ENCODE measurements around the gene SMURF2. TPM values are rescaled to one million over a fixed set of nuclear protein-coding genes. Genes with fewer than 3 reads are reported as not detected.
"Not testable (repeated sequence)": the region's sequence is repeated elsewhere in the genome, so short reads cannot be mapped to it uniquely, and the experiment has no call there.

Gene SMURF2
- total and polyA plus RNA-seq, 2 of the 4 experiments (the other 2 are of a cell fraction): 131 to 774 TPM

DNA sequence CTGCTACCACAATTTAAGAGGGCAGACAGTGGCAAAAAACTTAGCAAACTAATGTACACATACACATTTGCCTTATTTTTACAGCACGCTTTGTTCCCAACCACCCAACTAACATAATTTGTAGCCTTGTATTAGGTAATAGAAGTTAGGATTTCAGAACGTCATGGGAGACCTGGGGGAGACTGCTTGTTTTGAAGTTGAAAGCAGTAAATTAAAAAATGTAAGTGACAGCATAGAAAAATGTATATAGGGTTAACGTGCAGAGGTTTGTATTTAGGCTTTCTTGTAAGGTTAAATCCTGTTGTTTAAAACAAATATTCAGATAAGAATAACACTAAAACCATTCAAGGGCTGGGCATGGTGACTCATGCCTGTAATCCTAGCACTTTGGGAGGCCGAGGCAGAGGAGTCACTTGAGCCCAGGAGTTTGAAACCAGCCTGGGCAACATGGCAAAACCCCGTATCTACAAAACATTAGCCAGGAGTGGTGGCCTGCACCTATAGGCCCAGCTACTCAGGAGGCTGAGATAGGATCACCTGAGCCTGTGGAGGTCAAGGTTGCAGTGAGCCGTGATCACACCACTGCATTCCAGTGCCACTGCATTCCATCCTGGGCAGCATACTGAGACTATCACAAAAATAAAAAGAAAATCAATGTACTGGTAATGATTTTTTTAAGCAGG is 2.3 kb upstream of the SMURF2 start:
- Histone ChIP-seq H2BK15ac (ENCODE audit: low read depth, low read length) (peak overlapping the region; percentile 99; the same call in 2 of the 3 replicates), H3K56ac (ENCODE audit: extremely low read depth, insufficient read depth, low read length) (peak overlapping the region; percentile 76; the same call in 1 of the 2 replicates), H2BK5ac (ENCODE audit: low read depth, low read length, poor library complexity, severe bottlenecking) (peak overlapping the region; percentile 99), H4K8ac (ENCODE audit: low read depth in 2 of 2, low read length in 2 of 2) (peak overlapping the region; percentile 51 to 73), H3K4ac (ENCODE audit: low read depth, low read length) (peak overlapping the region; percentile 96), H2AFZ (replicated peaks; ENCODE audit: low read length, poor library complexity) (peak overlapping the region; percentile 63), H3K79me1 (ENCODE audit: low read depth in 1 of 2, low read length in 2 of 2) (peaks cover 7 to 28% of the 10 kb centered on the region in 2 experiments; a peak in 3 of 4 replicates), H3K27ac (ENCODE audit: insufficient read depth, low read length) (peak overlapping the region; percentile 99), H3K4me1 (ENCODE audit: control insufficient read depth, insufficient read depth, low read length) (peaks cover 10% of the 10 kb centered on the region), H4K91ac (ENCODE audit: insufficient read depth, low read depth, low read length) (peak overlapping the region; percentile 97), H2AK5ac (ENCODE audit: low read depth, low read length) (peak overlapping the region; percentile 99), H3K4me2 (ENCODE audit: low read depth, low read length) (peak overlapping the region; percentile 79), H2AK9ac (replicated peaks; ENCODE audit: low read depth, low read length, poor library complexity) (peak overlapping the region; percentile 23), H3K14ac (replicated peaks; ENCODE audit: low read depth, low read length) (peak overlapping the region; percentile 81; the same call in 1 of the 2 replicates), H4K5ac (ENCODE audit: low read depth, low read length) (peak overlapping the region; percentile 92), H2BK20ac (ENCODE audit: low read depth, low read length) (peak overlapping the region; percentile 93), H2BK120ac (ENCODE audit: low read depth, low read length) (peak overlapping the region; percentile 97), H4K20me1 (ENCODE audit: insufficient read depth, low read length) (peaks cover 16% of the 10 kb centered on the region), H3K18ac (ENCODE audit: low read depth, low read length) (peak overlapping the region; percentile 96), H3K23ac (ENCODE audit: low read depth, low read length) (peak overlapping the region; percentile 90)
- H3K9me3 ChIP-seq (ENCODE audit: control insufficient read depth, insufficient read depth, low read length); BruUV-seq (replicated peaks); H3K36me3 ChIP-seq (ENCODE audit: control insufficient read depth, insufficient read depth, low read length); H3K9me1 ChIP-seq (ENCODE audit: insufficient read depth, low read length); H3K27me3 ChIP-seq (ENCODE audit: control insufficient read depth, insufficient read depth, low read length); H3K9ac ChIP-seq (ENCODE audit: low read depth, low read length); H3K4me3 ChIP-seq (ENCODE audit: insufficient read depth, low read depth, low read length); POLR2A ChIA-PET (ENCODE audit: unreplicated experiment); dilution Hi-C loops (cut with HindIII; ENCODE audit: low sequenced_read_pairs, unreplicated experiment): not testable (repeated sequence)
- DNase-seq: peak; percentile 57
- intact Hi-C loops (cut with micrococcal nuclease) (loop anchor here (5.0 kb wide), 1 partner anchor 43 kb away; no protein-coding TSS in a partner anchor), in situ Hi-C loops (cut with MboI; ENCODE audit: low sequenced_read_pairs) (loop anchor here (5.0 kb wide), 1 partner anchor 68 kb away; no protein-coding TSS in a partner anchor)
- ATAC-seq (ENCODE audit: low read depth): peak; percentile 3
- peak; percentile 58 for TF ChIP-seq FOS (IDR thresholded peaks at IDR 0.05; ENCODE audit: low read depth, low read length)
- CTCF ChIA-PET: interaction anchor here (0.6 kb wide), 1 partner anchor 69 kb away, joined by 3 read pairs; no protein-coding TSS in a partner anchor
- 0% methylated on average over 2 of the region's 6 CpGs; no CpG with 5 or more reads in 1 of the 2 experiments for WGBS, 2 experiments (ENCODE audit: extremely low coverage in 2 of 2, insufficient read length in 1 of 2)

DNA sequence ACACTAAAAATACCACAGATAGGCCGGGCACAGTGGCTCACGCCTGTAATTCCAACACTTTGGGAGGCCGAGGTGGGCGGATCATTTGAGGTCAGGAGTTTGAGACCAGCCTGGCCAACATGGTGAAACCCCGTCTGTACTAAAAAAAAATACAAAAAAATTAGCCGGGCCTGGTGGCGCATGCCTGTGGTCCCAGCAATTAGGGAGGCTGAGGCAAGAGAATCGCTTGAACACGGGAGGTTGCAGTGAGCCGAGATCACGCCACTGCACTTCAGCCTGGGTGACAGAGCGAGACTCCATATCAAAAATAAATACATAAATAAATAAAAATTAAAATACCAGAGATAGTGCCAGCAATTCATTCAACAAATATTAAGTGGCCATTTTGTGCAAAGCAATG is 1.7 kb upstream of the SMURF2 start:
- H2AK9ac ChIP-seq (replicated peaks; ENCODE audit: low read depth, low read length, poor library complexity); H3K27me3 ChIP-seq (ENCODE audit: control insufficient read depth, insufficient read depth, low read length); BruUV-seq (replicated peaks); H3K4me2 ChIP-seq (ENCODE audit: low read depth, low read length); POLR2A ChIA-PET (ENCODE audit: unreplicated experiment); H3K9me1 ChIP-seq (ENCODE audit: insufficient read depth, low read length); dilution Hi-C loops (cut with HindIII; ENCODE audit: low sequenced_read_pairs, unreplicated experiment); H3K23ac ChIP-seq (ENCODE audit: low read depth, low read length); CTCF ChIA-PET; H3K14ac ChIP-seq (replicated peaks; ENCODE audit: low read depth, low read length); ATAC-seq (ENCODE audit: low read depth); H2AFZ ChIP-seq (replicated peaks; ENCODE audit: low read length, poor library complexity); DNase-seq; H4K91ac ChIP-seq (ENCODE audit: insufficient read depth, low read depth, low read length); H4K5ac ChIP-seq (ENCODE audit: low read depth, low read length); H2BK20ac ChIP-seq (ENCODE audit: low read depth, low read length); H3K36me3 ChIP-seq (ENCODE audit: control insufficient read depth, insufficient read depth, low read length); H3K9ac ChIP-seq (ENCODE audit: low read depth, low read length); H2BK15ac ChIP-seq (ENCODE audit: low read depth, low read length); H3K56ac ChIP-seq (ENCODE audit: extremely low read depth, insufficient read depth, low read length); H3K4me3 ChIP-seq (ENCODE audit: insufficient read depth, low read depth, low read length); H3K9me3 ChIP-seq (ENCODE audit: control insufficient read depth, insufficient read depth, low read length): not testable (repeated sequence)
- in situ Hi-C loops (cut with MboI; ENCODE audit: low sequenced_read_pairs) (loop anchor here (5.0 kb wide), 1 partner anchor 68 kb away; no protein-coding TSS in a partner anchor), intact Hi-C loops (cut with micrococcal nuclease) (loop anchor here (2.0 to 5.0 kb wide), 2 partner anchors 43 to 75 kb away; no protein-coding TSS in a partner anchor)
- Histone ChIP-seq H3K79me1 (ENCODE audit: low read depth in 1 of 2, low read length in 2 of 2) (peaks cover 7 to 28% of the 10 kb centered on the region in 2 experiments; a peak in 3 of 4 replicates), H2BK120ac (ENCODE audit: low read depth, low read length) (peak overlapping the region; percentile 77), H2AK5ac (ENCODE audit: low read depth, low read length) (0 out of 2 replicates have a peak overlapping the region, but pooled peaks have one; percentile 61), H4K8ac (ENCODE audit: low read depth in 2 of 2, low read length in 2 of 2) (peak overlapping the region in 1 of 2 experiments; percentile 7; a peak in 1 of 4 replicates), H3K4me1 (ENCODE audit: control insufficient read depth, insufficient read depth, low read length) (peaks cover 10% of the 10 kb centered on the region), H3K27ac (ENCODE audit: insufficient read depth, low read length) (peak overlapping the region; percentile 67), H3K18ac (ENCODE audit: low read depth, low read length) (peak overlapping the region; percentile 63), H4K20me1 (ENCODE audit: insufficient read depth, low read length) (peaks cover 19% of the 10 kb centered on the region), H3K4ac (ENCODE audit: low read depth, low read length) (peak overlapping the region; percentile 87), H2BK5ac (ENCODE audit: low read depth, low read length, poor library complexity, severe bottlenecking) (peak overlapping the region; percentile 67)
- WGBS, 2 experiments (ENCODE audit: extremely low coverage in 2 of 2, insufficient read length in 1 of 2): 91% methylated on average over 4 of the region's 12 CpGs; no CpG with 5 or more reads in 1 of the 2 experiments

Data from IMR-90 (cell line).